ENCODE data around the gene ZC3H18. TPM values are rescaled to one million over a fixed set of nuclear protein-coding genes. Genes with fewer than 3 reads are reported as not detected.

Gene ZC3H18
- total RNA-seq, 3 donors from 2014 or later, result 37.4 to 54.8 (median 48.1) TPM

DNA sequence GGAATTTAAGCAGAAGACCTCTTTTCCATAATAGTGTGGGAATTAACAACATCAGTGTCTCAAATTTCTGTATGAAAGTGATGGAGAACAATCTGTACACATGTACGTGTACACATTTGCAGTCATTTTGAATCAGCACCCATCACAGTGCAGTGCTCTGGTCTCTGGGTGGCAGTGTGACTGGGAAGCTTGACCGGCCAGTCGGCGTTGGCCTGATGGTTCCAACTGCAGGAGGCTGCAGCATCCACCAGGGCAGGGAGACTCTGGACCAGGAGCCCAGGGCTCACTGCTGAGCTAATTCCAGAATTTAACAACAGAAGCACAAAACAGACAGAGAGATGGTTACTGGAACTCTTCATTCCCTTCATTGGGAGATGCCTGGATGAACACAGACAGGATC lies 17.9 kb downstream of the ZC3H18 start:
- TF ChIP-seq, protein P1, sequence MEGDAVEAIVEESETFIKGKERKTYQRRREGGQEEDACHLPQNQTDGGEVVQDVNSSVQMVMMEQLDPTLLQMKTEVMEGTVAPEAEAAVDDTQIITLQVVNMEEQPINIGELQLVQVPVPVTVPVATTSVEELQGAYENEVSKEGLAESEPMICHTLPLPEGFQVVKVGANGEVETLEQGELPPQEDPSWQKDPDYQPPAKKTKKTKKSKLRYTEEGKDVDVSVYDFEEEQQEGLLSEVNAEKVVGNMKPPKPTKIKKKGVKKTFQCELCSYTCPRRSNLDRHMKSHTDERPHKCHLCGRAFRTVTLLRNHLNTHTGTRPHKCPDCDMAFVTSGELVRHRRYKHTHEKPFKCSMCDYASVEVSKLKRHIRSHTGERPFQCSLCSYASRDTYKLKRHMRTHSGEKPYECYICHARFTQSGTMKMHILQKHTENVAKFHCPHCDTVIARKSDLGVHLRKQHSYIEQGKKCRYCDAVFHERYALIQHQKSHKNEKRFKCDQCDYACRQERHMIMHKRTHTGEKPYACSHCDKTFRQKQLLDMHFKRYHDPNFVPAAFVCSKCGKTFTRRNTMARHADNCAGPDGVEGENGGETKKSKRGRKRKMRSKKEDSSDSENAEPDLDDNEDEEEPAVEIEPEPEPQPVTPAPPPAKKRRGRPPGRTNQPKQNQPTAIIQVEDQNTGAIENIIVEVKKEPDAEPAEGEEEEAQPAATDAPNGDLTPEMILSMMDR (IDR thresholded peaks at IDR 0.05), result no peak
- intact Hi-C loops (cut with DNase I, micrococcal nuclease), result no loop called here
- ATAC-seq (no peak), DNase-seq (no peak)
- Histone ChIP-seq H3K4me3 (no peak overlapping the region), H3K4me1 (ENCODE audit: low read depth) (no peaks in the 10 kb centered on the region), H3K9me3 (no peaks in the 10 kb centered on the region), H3K36me3 (ENCODE audit: low read depth) (no peaks in the 10 kb centered on the region)

DNA sequence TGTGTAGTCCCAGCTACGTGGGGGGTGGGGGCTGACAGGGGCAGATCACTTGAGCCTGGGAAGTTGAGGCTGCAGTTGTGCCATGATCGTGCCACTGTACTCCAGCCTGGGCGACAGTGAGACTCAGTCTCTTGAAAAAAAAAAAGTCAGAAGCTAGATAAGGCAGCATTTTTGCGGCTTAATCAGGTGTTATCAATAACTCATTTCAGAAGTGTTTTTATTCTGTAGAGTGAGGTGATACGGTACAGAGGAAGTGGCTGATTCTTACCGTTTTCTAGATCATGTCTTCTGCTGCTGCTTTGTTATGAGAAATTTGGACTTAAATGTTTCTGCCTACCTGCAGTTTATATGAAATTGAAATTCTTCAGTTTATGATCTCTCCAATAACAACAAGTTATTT lies 18.6 kb downstream of the ZC3H18 start:
- no peak for ATAC-seq
- intact Hi-C loops (cut with DNase I, micrococcal nuclease), result no loop called here
- TF ChIP-seq, protein P1 (IDR thresholded peaks at IDR 0.05), result no peak
- Histone ChIP-seq H3K4me1 (ENCODE audit: low read depth) (no peaks in the 10 kb centered on the region), H3K9me3 (no peaks in the 10 kb centered on the region), H3K4me3 (no peak overlapping the region), H3K36me3 (ENCODE audit: low read depth) (no peaks in the 10 kb centered on the region)
- DNase-seq, result no peak

DNA sequence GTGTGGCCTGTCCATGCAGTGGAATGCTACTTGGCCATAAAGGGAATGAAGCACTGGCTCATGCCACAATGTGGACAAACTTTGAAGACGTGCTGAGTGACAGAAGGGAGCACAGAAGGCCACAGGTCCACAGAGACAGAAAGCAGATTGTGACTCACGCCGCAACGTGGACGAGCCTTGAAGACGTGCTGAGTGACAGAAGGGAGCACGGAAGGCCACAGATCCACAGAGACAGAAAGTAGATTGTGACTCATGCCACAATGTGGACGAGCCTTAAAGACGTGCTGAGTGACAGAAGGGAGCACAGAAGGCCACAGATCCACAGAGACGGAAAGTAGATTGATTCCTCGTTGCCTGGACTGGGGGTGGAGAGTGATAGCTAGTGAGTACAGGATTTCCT lies 19.2 kb downstream of the ZC3H18 start:
- H3K36me3 ChIP-seq (ENCODE audit: low read depth), result no peaks in the 10 kb centered on the region
- no peaks in the 10 kb centered on the region for H3K9me3 ChIP-seq
- intact Hi-C loops (cut with DNase I, micrococcal nuclease), result no loop called here
- DNase-seq (no peak), ATAC-seq (no peak)
- TF ChIP-seq, protein P1 (IDR thresholded peaks at IDR 0.05), result no peak
- H3K4me3 ChIP-seq, result no peak overlapping the region
- H3K4me1 ChIP-seq (ENCODE audit: low read depth), result no peaks in the 10 kb centered on the region

DNA sequence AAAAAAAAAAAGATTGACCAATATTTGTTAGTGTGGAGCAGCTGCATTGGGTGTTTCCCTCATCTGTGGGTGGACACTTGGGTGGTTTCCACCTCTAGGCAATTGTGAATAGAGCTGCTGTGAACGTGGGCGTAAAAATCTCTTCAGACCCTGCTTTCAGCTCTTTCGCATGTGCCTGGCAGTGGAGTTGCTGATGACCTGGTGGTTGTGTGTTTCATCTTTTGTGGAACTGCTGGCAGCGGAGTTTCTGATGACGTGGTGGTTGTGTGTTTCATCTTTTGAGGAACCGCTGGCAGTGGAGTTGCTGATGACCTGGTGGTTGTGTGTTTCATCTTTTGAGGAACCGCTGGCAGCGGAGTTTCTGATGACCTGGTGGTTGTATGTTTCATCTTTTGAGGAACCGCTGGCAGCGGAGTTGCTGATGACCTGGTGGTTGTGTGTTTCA lies 21.4 kb downstream of the ZC3H18 start:
- ATAC-seq, result no peak
- TF ChIP-seq, protein P1 (IDR thresholded peaks at IDR 0.05), result no peak
- no peaks in the 10 kb centered on the region for H3K36me3 ChIP-seq (ENCODE audit: low read depth)
- no peaks in the 10 kb centered on the region for H3K4me1 ChIP-seq (ENCODE audit: low read depth)
- intact Hi-C loops (cut with DNase I, micrococcal nuclease), result no loop called here
- DNase-seq, result peak in 1 of 3 donors; percentile 26
- no peak overlapping the region for H3K4me3 ChIP-seq
- H3K9me3 ChIP-seq, result no peaks in the 10 kb centered on the region

DNA sequence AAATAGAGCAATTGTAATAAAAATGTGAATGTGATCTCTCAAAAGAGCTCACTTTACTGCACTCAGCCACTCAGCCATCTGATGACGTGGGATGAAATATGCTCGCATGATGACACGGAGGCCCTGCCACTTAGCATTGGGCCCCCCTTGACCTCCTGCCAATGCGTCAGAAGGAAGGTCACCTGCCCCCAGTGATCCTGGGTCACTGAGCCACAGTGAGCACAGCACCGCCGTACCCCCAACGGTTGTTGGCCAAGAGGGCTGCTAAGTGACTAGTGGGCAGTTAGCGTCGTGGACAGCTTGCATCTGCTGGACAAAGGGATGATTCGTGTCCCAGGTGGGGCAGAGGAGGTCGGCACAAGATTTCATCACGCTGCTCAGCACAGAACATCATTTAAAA lies 22.9 kb downstream of the ZC3H18 start:
- no peak for DNase-seq
- TF ChIP-seq, protein P1 (IDR thresholded peaks at IDR 0.05), result no peak
- intact Hi-C loops (cut with DNase I, micrococcal nuclease), result no loop called here
- Histone ChIP-seq H3K4me1 (ENCODE audit: low read depth) (no peaks in the 10 kb centered on the region), H3K36me3 (ENCODE audit: low read depth) (no peaks in the 10 kb centered on the region), H3K9me3 (no peaks in the 10 kb centered on the region), H3K4me3 (no peak overlapping the region)
- no peak for ATAC-seq

DNA sequence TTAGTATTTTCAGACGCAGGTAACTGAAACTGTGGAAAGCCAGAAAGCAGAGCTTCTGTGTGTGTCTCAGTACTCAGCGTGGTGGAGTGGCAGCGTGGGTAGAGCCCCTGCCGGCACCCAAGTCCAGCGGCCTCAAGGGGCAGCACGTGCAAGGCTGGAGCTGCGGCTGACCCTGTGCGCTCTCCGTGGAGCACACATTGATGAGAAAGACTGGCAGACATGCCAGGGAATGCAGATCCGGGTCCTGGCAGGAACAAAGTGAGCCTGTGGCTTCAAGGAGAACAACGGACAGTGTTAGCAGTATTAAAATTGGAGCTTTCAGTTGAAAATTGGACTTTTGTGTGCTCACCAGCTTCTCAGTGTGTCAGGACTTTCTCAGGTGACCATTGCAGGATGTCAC lies 23.3 kb downstream of the ZC3H18 start:
- Histone ChIP-seq H3K4me3 (no peak overlapping the region), H3K9me3 (no peaks in the 10 kb centered on the region), H3K36me3 (ENCODE audit: low read depth) (no peaks in the 10 kb centered on the region), H3K4me1 (ENCODE audit: low read depth) (no peaks in the 10 kb centered on the region)
- TF ChIP-seq, protein P1 (IDR thresholded peaks at IDR 0.05), result no peak
- DNase-seq (no peak), ATAC-seq (no peak)
- intact Hi-C loops (cut with DNase I, micrococcal nuclease), result no loop called here
